IMR-90 (cell line): ENCODE results near the gene PRSS3. TPM values are rescaled to one million over a fixed set of nuclear protein-coding genes. Genes with fewer than 3 reads are reported as not detected.

Source experiments
- ATAC-seq: fragments of 200-7000 bp; cut with Tn5 transposase; 2 replicates; pipeline ENCODE4 v1.9.1; 2020; ENCODE audit warnings: low read depth, mild to moderate bottlenecking, moderate library complexity
- BruUV-seq: library from RNA; stranded (reverse); fragments of 400-500 nt; replicated peaks from 2 replicates; lab custom pipeline; 2021; lab: Mats Ljungman, UMichigan
- CTCF ChIA-PET: fragments of 300-600 bp; formaldehyde crosslinking; extraction: SDS; loops from one replicate; lab custom pipeline; 2021; ENCODE audit warnings: antibody characterized with exemption; lab: Yijun Ruan, JAX
- POLR2A ChIA-PET: fragments of 300-600 bp; sonication (Branson Sonifier 250); formaldehyde crosslinking; loops from one replicate; lab custom pipeline; 2022; ENCODE audit warnings: antibody characterized with exemption; ENCODE audit not compliant: unreplicated experiment; lab: Charles Lee
- DNase-seq: peaks from one replicate; pipeline ENCODE4 v3.0.0; 2013
- H2AFZ ChIP-seq: replicated peaks from 2 replicates; pipeline ENCODE3; 2013; ENCODE audit warnings: low read length, mild to moderate bottlenecking; ENCODE audit not compliant: poor library complexity
- H2AK5ac ChIP-seq: 2 replicates; pipeline ENCODE4 v1.6.1; 2013; ENCODE audit warnings: low read depth, low read length, inconsistent platforms
- H2AK9ac ChIP-seq: replicated peaks from 2 replicates; pipeline ENCODE3; 2013; ENCODE audit warnings: mild to moderate bottlenecking, low read depth, low read length, moderate library complexity; ENCODE audit not compliant: poor library complexity
- H2BK120ac ChIP-seq: 2 replicates; pipeline ENCODE4 v1.6.1; 2013; ENCODE audit warnings: low read depth, low read length, inconsistent platforms
- H2BK15ac ChIP-seq: 3 replicates; pipeline ENCODE4 v1.6.1; 2013; ENCODE audit warnings: low read depth, low read length, inconsistent platforms
- H2BK20ac ChIP-seq: 2 replicates; pipeline ENCODE4 v1.6.1; 2013; ENCODE audit warnings: low read depth, mild to moderate bottlenecking, inconsistent platforms, low read length, moderate library complexity
- H2BK5ac ChIP-seq: 2 replicates; pipeline ENCODE4 v1.6.1; 2013; ENCODE audit warnings: mild to moderate bottlenecking, low read depth, low read length, inconsistent platforms; ENCODE audit not compliant: poor library complexity, severe bottlenecking
- H3K14ac ChIP-seq: replicated peaks from 2 replicates; pipeline ENCODE4 v1.6.1; 2013; ENCODE audit warnings: low read depth, low read length, inconsistent platforms
- H3K18ac ChIP-seq: 2 replicates; pipeline ENCODE4 v1.6.1; 2013; ENCODE audit warnings: low read depth, low read length, control low read depth
- H3K23ac ChIP-seq: 2 replicates; pipeline ENCODE4 v1.6.1; 2013; ENCODE audit warnings: low read depth, low read length, inconsistent platforms
- H3K27ac ChIP-seq: 2 replicates; pipeline ENCODE4 v1.5.1; 2013; ENCODE audit warnings: mild to moderate bottlenecking, control low read depth, low read length; ENCODE audit not compliant: insufficient read depth
- H3K27me3 ChIP-seq: 2 replicates; pipeline ENCODE4 v1.6.1; 2013; ENCODE audit warnings: low read length; ENCODE audit not compliant: control insufficient read depth, insufficient read depth
- H3K36me3 ChIP-seq: 2 replicates; pipeline ENCODE4 v1.6.1; 2013; ENCODE audit warnings: low read length, mixed read lengths; ENCODE audit not compliant: control insufficient read depth, insufficient read depth
- H3K4ac ChIP-seq: 2 replicates; pipeline ENCODE4 v1.6.1; 2013; ENCODE audit warnings: low read depth, low read length, inconsistent platforms
- H3K4me1 ChIP-seq: 2 replicates; pipeline ENCODE4 v1.6.1; 2013; ENCODE audit warnings: low read length, mixed read lengths; ENCODE audit not compliant: control insufficient read depth, insufficient read depth
- H3K4me2 ChIP-seq: 2 replicates; pipeline ENCODE4 v1.6.1; 2013; ENCODE audit warnings: low read depth, mild to moderate bottlenecking, control low read depth, low read length, moderate library complexity
- H3K4me3 ChIP-seq: 2 replicates; pipeline ENCODE4 v1.5.1; 2013; ENCODE audit warnings: low read depth, mild to moderate bottlenecking, control low read depth, low read length, moderate library complexity; ENCODE audit not compliant: insufficient read depth
- H3K56ac ChIP-seq: 2 replicates; pipeline ENCODE4 v1.6.1; 2013; ENCODE audit warnings: low read length, inconsistent platforms; ENCODE audit not compliant: insufficient read depth; ENCODE audit errors: extremely low read depth
- H3K79me1 ChIP-seq, 2 experiments: 2 replicates each; pipeline ENCODE4 v1.6.1; 2013; ENCODE audit warnings: low read length in 2 of 2, inconsistent platforms in 1 of 2, low read depth in 1 of 2
- H3K9ac ChIP-seq: 2 replicates; pipeline ENCODE4 v1.6.1; 2013; ENCODE audit warnings: low read depth, low read length, control low read depth
- H3K9me1 ChIP-seq: 2 replicates; pipeline ENCODE4 v1.6.1; 2013; ENCODE audit warnings: low read length, inconsistent platforms; ENCODE audit not compliant: insufficient read depth
- H3K9me3 ChIP-seq: 2 replicates; pipeline ENCODE4 v1.6.1; 2013; ENCODE audit warnings: low read length; ENCODE audit not compliant: control insufficient read depth, insufficient read depth
- H4K20me1 ChIP-seq: 2 replicates; pipeline ENCODE4 v1.6.1; 2013; ENCODE audit warnings: low read length, inconsistent platforms; ENCODE audit not compliant: insufficient read depth
- H4K5ac ChIP-seq: 2 replicates; pipeline ENCODE4 v1.6.1; 2013; ENCODE audit warnings: mild to moderate bottlenecking, low read depth, low read length, control low read depth
- H4K8ac ChIP-seq, 2 experiments: 2 replicates each; pipeline ENCODE4 v1.6.1; 2013; ENCODE audit warnings: low read depth in 2 of 2, low read length in 2 of 2, control low read depth in 1 of 2, inconsistent platforms in 1 of 2
- H4K91ac ChIP-seq: 2 replicates; pipeline ENCODE4 v1.6.1; 2013; ENCODE audit warnings: low read depth, low read length, inconsistent platforms; ENCODE audit not compliant: insufficient read depth
- RAD21 ChIP-seq: IDR thresholded peaks from 2 replicates; pipeline ENCODE4 v1.6.1; 2012; ENCODE audit warnings: low read length, improper control_type of control experiment
- RFX5 ChIP-seq: IDR thresholded peaks from 2 replicates; pipeline ENCODE4 v1.8.0; 2012; ENCODE audit warnings: low read depth, mild to moderate bottlenecking, low read length, moderate library complexity
- SMC3 ChIP-seq: fragments of 150-350 bp; IDR thresholded peaks from 2 replicates; pipeline ENCODE4 v1.6.1; 2016; ENCODE audit warnings: low read depth, mild to moderate bottlenecking, antibody characterized with exemption, low read length, moderate library complexity
- WGBS, 2 experiments: methylation state at CpG; one replicate each; pipeline versions ENCODE4 v1.1.5 to v1.1.7; 2013; ENCODE audit warnings: missing lambda C conversion rate in 2 of 2; ENCODE audit not compliant: insufficient read length in 1 of 2; ENCODE audit errors: extremely low coverage in 2 of 2; 5-methylcytosine and 5-hydroxymethylcytosine counted together
- dilution Hi-C: fragments of 300-500 bp; cut with HindIII; formaldehyde crosslinking; loops from one replicate; pipeline ENCODE4 v1.14.3; 2018; ENCODE audit warnings: low sequenced_read_pairs; ENCODE audit not compliant: unreplicated experiment
- in situ Hi-C: fragments of 300-500 bp; cut with MboI; formaldehyde crosslinking; loops from 3 replicates; pipeline ENCODE4 v1.14.3; 2019; ENCODE audit warnings: low sequenced_read_pairs, inconsistent platforms, mixed read lengths
- intact Hi-C: fragments of 100-400 bp; cut with micrococcal nuclease; formaldehyde crosslinking; loops from 2 replicates; pipeline ENCODE4 v1.10.0; 2022
- polyA plus RNA-seq, 3 experiments: library from polyadenylated mRNA; depleted of rRNA; stranded (reverse); fragments of >200 nt; gene quantifications; 2 replicates each; pipeline ENCODE4 v1.2.3, GENCODE V29; 2012; ENCODE audit warnings: low replicate concordance in 1 of 3
- total RNA-seq: library from RNA; depleted of rRNA; stranded (reverse); fragments of >200 nt; gene quantifications from 2 replicates; pipeline ENCODE4 v1.2.3, GENCODE V29; 2012
- TF ChIP-seq, protein P1 (sequence below): conservative IDR thresholded peaks from 2 replicates; pipeline ENCODE4 v1.5.1; 2012; ENCODE audit warnings: mild to moderate bottlenecking, low read depth, low read length, improper control_type of control experiment

The PRSS3 gene
- total and polyA plus RNA-seq, 2 of the 4 experiments (the other 2 are of a cell fraction), result 7.0 to 26.9 TPM

DNA sequence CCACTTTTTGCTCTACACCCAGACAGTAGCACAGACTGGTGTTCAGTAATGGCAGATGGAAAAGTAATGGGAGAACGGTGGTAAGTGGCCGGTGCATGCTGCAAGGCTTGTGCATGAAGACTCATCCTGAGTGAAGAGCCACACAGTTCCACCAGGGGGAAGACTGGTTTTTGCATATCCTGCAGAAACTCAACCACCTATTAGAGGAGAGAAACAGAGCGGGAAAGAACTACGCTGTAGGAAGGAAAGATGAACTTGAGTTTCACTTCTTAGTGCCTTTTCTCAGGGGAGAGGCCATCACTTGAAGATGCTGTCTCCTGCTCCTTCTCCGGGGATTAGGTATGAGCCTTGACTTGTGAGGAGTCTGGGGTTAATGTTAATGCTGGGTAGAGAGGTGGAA is 9.4 kb upstream of the PRSS3 start:
- Histone ChIP-seq H3K18ac (no peak overlapping the region), H2AK5ac (no peak overlapping the region), H3K9me3 (no peaks in the 10 kb centered on the region), H3K27ac (no peak overlapping the region), H2BK5ac (no peak overlapping the region), H3K79me1 (no peaks in the 10 kb centered on the region), H3K4me3 (no peak overlapping the region), H3K23ac (no peak overlapping the region), H3K27me3 (peaks cover 15% of the 10 kb centered on the region), H2AK9ac (no peak overlapping the region), H2AFZ (no peak overlapping the region), H3K9ac (no peak overlapping the region), H3K4ac (no peak overlapping the region), H3K56ac (no peak overlapping the region), H3K4me1 (peaks cover 4% of the 10 kb centered on the region; the same call in 1 of the 2 replicates), H4K5ac (no peak overlapping the region), H3K14ac (no peak overlapping the region), H4K91ac (no peak overlapping the region), H4K8ac (no peak overlapping the region), H2BK15ac (no peak overlapping the region), H2BK120ac (no peak overlapping the region), H3K9me1 (peaks cover under 1% of the 10 kb centered on the region; the same call in 1 of the 2 replicates), H3K4me2 (no peak overlapping the region), H2BK20ac (no peak overlapping the region), H4K20me1 (no peaks in the 10 kb centered on the region), H3K36me3 (no peaks in the 10 kb centered on the region)
- dilution Hi-C loops (no loop called here), intact Hi-C loops (no loop called here), in situ Hi-C loops (no loop called here)
- DNase-seq (peak; percentile 28), ATAC-seq (no peak)
- BruUV-seq, result no TSS peak
- TF ChIP-seq RAD21 (peak; percentile 20; the same call in 1 of the 2 replicates), SMC3 (0 out of 2 replicates have a peak, but pooled peaks have one; percentile 13), RFX5 (no peak)
- TF ChIP-seq, protein P1, sequence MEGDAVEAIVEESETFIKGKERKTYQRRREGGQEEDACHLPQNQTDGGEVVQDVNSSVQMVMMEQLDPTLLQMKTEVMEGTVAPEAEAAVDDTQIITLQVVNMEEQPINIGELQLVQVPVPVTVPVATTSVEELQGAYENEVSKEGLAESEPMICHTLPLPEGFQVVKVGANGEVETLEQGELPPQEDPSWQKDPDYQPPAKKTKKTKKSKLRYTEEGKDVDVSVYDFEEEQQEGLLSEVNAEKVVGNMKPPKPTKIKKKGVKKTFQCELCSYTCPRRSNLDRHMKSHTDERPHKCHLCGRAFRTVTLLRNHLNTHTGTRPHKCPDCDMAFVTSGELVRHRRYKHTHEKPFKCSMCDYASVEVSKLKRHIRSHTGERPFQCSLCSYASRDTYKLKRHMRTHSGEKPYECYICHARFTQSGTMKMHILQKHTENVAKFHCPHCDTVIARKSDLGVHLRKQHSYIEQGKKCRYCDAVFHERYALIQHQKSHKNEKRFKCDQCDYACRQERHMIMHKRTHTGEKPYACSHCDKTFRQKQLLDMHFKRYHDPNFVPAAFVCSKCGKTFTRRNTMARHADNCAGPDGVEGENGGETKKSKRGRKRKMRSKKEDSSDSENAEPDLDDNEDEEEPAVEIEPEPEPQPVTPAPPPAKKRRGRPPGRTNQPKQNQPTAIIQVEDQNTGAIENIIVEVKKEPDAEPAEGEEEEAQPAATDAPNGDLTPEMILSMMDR, result peak; percentile 28
- ChIA-PET CTCF (no interaction called here), POLR2A (no interaction called here)
- WGBS, 2 experiments, result no CpG with 5 or more reads among the region's 5 CpGs
